Measurements from ENCODE around the gene NAALADL2.

DNA sequence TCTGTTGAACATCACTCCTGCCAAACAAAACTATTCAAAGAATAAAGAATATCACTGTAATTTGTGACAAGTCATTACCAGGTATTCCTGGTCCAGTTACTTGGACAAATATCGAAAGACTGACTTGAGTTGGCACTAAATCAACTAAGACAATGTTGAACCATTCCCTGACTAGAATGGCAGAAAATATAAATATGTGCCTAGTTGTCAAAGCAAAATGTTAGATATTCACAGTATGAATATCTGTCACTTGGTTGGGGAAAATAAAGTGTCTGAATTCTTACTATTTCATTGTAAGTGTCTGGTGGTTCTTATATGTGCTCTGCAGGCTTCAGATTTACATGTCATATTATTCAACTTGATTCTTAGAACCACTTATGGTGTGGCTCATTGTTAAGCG, 470.2 kb downstream of the NAALADL2 start:
- TF ChIP-seq, protein P1, sequence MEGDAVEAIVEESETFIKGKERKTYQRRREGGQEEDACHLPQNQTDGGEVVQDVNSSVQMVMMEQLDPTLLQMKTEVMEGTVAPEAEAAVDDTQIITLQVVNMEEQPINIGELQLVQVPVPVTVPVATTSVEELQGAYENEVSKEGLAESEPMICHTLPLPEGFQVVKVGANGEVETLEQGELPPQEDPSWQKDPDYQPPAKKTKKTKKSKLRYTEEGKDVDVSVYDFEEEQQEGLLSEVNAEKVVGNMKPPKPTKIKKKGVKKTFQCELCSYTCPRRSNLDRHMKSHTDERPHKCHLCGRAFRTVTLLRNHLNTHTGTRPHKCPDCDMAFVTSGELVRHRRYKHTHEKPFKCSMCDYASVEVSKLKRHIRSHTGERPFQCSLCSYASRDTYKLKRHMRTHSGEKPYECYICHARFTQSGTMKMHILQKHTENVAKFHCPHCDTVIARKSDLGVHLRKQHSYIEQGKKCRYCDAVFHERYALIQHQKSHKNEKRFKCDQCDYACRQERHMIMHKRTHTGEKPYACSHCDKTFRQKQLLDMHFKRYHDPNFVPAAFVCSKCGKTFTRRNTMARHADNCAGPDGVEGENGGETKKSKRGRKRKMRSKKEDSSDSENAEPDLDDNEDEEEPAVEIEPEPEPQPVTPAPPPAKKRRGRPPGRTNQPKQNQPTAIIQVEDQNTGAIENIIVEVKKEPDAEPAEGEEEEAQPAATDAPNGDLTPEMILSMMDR (conservative IDR thresholded peaks at IDR 0.05 in 1 of 2, IDR thresholded peaks at IDR 0.05 in 1 of 2; ENCODE audit: extremely low read depth in 1 of 2, insufficient read depth in 1 of 2, low read depth in 1 of 2, low read length in 2 of 2): no peak
- TF ChIP-seq EZH2 (IDR thresholded peaks at IDR 0.05; ENCODE audit: borderline replicate concordance, low read length): no peak

Data from mammary epithelial cell (primary cell).